ENCODE results near the gene AGPAT1. TPM values are rescaled to one million over a fixed set of nuclear protein-coding genes. Genes with fewer than 3 reads are reported as not detected.

AGPAT1 gene
- total and polyA plus RNA-seq, 2 of the 13 experiments (the other 11 are each of a cell fraction or from before 2014, with no cell fraction given), result 51.3 to 139 TPM

DNA sequence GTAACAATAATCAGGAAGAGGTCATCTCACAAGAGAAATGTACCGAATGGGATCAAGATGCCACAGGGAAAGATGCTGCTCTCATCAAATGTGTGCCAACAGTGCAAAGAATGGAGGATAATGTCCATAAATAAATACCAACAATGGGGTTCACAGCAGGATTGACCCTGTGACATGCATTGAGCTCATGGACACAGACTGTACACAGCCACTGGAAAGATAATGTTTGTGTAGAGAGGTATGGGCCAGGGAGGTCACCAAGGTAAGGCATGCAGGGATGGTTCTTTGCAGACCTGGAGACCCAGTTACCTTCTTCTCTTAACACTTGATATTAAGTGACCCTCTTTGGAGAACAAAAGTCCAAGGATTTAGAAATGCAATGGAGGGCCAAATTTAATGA, 1.5 kb downstream of the AGPAT1 start (continued):
- no peak for TF ChIP-seq SOX6 (IDR thresholded peaks at IDR 0.05)
- peak; percentile 73 for TF ChIP-seq SOX6 (CRISPR knock-in tag; IDR thresholded peaks at IDR 0.05)
- TF ChIP-seq, protein P1, sequence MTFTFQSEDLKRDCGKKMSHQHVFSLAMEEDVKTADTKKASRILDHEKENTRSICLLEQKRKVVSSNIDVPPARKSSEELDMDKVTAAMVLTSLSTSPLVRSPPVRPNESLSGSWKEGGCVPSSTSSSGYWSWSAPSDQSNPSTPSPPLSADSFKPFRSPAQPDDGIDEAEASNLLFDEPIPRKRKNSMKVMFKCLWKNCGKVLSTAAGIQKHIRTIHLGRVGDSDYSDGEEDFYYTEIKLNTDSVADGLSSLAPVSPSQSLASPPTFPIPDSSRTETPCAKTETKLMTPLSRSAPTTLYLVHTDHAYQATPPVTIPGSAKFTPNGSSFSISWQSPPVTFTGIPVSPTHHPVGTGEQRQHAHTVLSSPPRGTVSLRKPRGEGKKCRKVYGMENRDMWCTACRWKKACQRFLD (CRISPR knock-in tag; IDR thresholded peaks at IDR 0.05; ENCODE audit: borderline replicate concordance), result no peak
- TF ChIP-seq MYNN (CRISPR knock-in tag; IDR thresholded peaks at IDR 0.05; ENCODE audit: low read depth), result no peak
- 0 out of 2 replicates have a peak, but pooled peaks have one; percentile 12 for TF ChIP-seq ZNF878 (CRISPR knock-in tag; IDR thresholded peaks at IDR 0.05)
- TF ChIP-seq HIVEP1 (CRISPR knock-in tag; IDR thresholded peaks at IDR 0.05), result no peak
- peak; percentile 73 for TF ChIP-seq RARA (CRISPR knock-in tag; IDR thresholded peaks at IDR 0.05)
- TF ChIP-seq, protein P2, sequence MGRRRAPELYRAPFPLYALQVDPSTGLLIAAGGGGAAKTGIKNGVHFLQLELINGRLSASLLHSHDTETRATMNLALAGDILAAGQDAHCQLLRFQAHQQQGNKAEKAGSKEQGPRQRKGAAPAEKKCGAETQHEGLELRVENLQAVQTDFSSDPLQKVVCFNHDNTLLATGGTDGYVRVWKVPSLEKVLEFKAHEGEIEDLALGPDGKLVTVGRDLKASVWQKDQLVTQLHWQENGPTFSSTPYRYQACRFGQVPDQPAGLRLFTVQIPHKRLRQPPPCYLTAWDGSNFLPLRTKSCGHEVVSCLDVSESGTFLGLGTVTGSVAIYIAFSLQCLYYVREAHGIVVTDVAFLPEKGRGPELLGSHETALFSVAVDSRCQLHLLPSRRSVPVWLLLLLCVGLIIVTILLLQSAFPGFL (CRISPR knock-in tag; IDR thresholded peaks at IDR 0.05), result no peak
- TF ChIP-seq REST (IDR thresholded peaks at IDR 0.05; ENCODE audit: borderline replicate concordance in 1 of 2, low read depth in 1 of 2, low read length in 2 of 2), result no peak
- TF ChIP-seq ZNF616 (CRISPR knock-in tag; IDR thresholded peaks at IDR 0.05; ENCODE audit: low read depth), result no peak
- no peak for TF ChIP-seq ATF1 (CRISPR knock-in tag; IDR thresholded peaks at IDR 0.05)
- TF ChIP-seq IRF1 (CRISPR knock-in tag; IDR thresholded peaks at IDR 0.05; ENCODE audit: low read depth), result no peak
- no peak for TF ChIP-seq ZNF124 (CRISPR knock-in tag; IDR thresholded peaks at IDR 0.05)
- TF ChIP-seq RXRB (CRISPR knock-in tag; IDR thresholded peaks at IDR 0.05; ENCODE audit: borderline replicate concordance), result peak; percentile 33; the same call in 1 of the 2 replicates
- no peak for TF ChIP-seq HINFP (CRISPR knock-in tag; IDR thresholded peaks at IDR 0.05; ENCODE audit: low read depth)
- no peak for TF ChIP-seq SRSF1 (optimal IDR thresholded peaks at IDR 0.05; ENCODE audit: low read depth, low read length)
- no peak for TF ChIP-seq NFIC (IDR thresholded peaks at IDR 0.05; ENCODE audit: low read length)
- TF ChIP-seq, protein P3, sequence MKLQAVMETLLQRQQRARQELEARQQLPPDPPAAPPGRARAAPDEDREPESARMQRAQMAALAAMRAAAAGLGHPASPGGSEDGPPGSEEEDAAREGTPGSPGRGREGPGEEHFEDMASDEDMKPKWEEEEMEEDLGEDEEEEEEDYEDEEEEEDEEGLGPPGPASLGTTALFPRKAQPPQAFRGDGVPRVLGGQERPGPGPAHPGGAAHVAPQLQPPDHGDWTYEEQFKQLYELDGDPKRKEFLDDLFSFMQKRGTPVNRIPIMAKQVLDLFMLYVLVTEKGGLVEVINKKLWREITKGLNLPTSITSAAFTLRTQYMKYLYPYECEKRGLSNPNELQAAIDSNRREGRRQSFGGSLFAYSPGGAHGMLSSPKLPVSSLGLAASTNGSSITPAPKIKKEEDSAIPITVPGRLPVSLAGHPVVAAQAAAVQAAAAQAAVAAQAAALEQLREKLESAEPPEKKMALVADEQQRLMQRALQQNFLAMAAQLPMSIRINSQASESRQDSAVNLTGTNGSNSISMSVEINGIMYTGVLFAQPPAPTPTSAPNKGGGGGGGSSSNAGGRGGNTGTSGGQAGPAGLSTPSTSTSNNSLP (IDR thresholded peaks at IDR 0.05; ENCODE audit: low read depth, low read length), result no peak
- no peak for TF ChIP-seq SALL1 (CRISPR knock-in tag; IDR thresholded peaks at IDR 0.05)
- TF ChIP-seq HMGA1 (CRISPR knock-in tag; conservative IDR thresholded peaks at IDR 0.05), result no peak
